HG02884 (cell line): Measurements from ENCODE around the gene PPM1E.
A peak's percentile ranks its signal among the peaks of the same experiment; 100 is the strongest.

Experiments used
- ATAC-seq: cut with Tn5 transposase; IDR thresholded peaks from one replicate; pipeline ENCODE4 v1.9.1; 2021; ENCODE audit warnings: mild to moderate bottlenecking, moderate library complexity; ENCODE audit not compliant: unreplicated experiment

The PPM1E gene

GRCh38 chr17:58993311-58993710 lies 237.7 kb downstream of the PPM1E start:
- ATAC-seq, result no peak

DNA sequence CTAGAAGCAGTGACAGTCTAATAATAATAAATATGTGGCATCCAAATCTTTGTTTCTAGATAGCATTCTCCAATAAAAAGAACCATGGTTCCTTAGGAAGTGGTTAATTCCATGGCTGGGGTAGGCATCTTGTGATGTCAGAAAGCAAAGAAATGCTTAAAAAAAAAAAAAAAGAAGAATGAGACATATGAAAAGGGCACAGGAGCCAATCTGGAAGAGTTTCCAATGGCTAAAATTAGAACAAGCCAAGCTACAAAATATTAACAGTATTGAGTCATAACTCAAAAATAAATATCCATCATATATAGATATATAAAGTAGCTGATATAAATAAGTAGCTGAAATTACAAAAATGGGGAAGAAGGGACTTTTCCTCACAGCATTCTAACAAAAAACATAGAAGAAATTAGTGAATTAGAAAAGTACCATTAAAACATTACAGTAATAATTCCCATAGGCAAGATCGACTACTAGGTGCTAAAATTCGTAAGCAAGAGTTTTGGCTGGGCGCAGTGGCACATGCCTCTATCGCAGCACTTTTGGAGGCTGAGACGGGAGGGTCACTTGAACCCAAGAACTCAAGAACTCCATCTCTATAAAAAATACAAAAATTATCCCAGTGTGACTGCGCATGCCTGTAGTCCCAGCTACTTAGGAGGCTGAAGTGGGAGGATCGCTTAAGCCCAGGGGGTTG lies 239.7 kb downstream of the PPM1E start:
- no peak for ATAC-seq

DNA sequence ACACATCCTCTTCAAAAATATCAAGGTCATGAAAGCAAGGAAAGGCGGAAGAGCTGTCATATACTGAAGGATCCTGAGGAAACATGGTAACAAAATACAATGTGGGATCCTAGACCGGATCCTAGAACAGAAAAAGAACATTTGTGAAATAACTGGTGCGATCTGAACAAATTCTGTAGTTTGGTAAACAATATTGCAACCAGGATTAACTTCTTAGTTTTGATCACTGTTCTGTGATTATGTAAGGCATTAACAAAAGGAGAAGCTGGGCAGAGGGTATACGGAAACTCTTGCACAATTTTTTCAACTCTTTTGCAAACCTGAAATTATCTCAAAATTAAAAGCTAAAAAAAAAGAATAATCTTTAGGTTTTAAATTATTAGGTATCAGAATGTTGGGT lies 241.3 kb downstream of the PPM1E start:
- no peak for ATAC-seq

- ATAC-seq, result no peak
These were observed 242.3 kb downstream of the PPM1E start for GRCh38 chr17:58997756-58998553.

DNA sequence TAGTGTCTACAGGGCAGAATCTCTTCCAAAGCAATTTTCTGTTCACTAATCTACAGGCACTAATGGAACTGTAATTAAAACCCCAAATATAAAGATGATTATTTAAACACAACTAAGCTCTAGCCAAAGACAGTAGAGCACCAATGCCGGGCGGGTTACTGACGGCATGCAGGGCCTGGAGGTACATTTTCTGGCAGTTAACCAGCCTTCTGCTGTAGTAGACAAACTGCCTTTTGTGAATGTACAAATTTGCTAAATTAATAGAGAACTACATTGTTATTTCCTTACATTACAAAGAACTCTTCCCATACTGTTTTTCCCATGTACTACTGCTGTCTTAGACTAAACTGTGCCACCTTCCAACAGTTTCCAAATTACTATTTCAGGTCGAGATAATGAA lies 243.2 kb downstream of the PPM1E start:
- no peak for ATAC-seq

GRCh38 chr17:58999500-58999899 lies 243.8 kb downstream of the PPM1E start:
- no peak for ATAC-seq

DNA sequence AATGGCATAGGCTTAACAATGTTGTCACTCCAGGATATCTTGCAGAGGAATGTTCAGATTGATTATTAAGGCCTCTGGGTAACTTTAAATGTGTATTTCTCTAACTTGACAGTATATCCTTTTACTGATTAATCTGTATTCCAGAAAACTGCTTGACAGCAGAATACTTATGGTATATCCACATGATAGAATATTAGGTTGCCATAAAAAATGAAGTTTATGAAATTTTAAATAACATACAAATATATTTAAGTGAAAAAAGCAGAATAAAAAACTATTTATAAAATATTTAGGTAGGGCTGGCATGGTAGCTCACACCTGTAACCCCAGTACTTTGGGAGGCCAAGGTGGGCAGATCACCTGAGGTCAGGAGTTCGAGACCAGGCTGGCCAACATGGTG lies 244.4 kb downstream of the PPM1E start:
- ATAC-seq, result no peak

- peak; percentile 87 for ATAC-seq
These were observed 245.6 kb downstream of the PPM1E start for GRCh38 chr17:59001158-59001814.

GRCh38 chr17:59002126-59002525 lies 246.5 kb downstream of the PPM1E start:
- no peak for ATAC-seq

DNA sequence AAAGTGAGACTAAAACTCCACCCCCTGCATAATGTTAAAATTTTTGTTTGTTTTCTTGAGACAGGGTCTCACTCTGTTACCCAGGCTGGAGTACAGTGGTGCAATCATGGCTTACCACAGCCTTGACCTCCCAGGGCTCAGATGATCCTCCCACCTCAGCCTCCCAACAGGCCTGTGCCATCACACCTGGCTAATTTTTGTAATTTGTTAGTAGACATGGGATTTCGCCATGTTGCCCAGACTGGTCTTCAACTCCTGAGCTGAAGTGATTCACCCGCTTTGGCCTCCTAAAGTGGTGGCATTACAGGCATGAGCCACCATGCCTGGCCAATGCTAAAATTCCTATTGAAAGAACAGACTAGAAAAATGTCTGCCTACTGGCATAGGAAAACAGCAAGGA lies 247.2 kb downstream of the PPM1E start:
- no peak for ATAC-seq

DNA sequence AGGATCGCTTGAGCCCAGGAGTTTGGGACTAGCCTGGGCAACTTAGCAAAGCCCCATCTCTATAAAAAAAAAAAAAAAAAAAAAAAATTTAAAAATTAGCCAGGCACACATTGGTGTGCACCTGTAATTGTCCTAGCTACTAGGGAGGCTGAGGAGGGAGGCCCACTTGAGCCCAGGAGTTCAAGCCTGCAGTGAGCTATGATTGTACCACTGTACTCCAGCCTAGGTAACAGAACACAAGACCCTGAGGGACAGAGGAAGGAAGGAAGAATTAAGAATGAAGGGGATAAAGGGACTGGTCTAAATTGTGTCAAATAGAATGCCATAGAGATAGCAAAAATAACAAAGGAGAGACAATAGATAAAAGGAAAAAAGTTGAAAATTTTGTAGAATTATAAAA lies 248.2 kb downstream of the PPM1E start:
- no peak for ATAC-seq

DNA sequence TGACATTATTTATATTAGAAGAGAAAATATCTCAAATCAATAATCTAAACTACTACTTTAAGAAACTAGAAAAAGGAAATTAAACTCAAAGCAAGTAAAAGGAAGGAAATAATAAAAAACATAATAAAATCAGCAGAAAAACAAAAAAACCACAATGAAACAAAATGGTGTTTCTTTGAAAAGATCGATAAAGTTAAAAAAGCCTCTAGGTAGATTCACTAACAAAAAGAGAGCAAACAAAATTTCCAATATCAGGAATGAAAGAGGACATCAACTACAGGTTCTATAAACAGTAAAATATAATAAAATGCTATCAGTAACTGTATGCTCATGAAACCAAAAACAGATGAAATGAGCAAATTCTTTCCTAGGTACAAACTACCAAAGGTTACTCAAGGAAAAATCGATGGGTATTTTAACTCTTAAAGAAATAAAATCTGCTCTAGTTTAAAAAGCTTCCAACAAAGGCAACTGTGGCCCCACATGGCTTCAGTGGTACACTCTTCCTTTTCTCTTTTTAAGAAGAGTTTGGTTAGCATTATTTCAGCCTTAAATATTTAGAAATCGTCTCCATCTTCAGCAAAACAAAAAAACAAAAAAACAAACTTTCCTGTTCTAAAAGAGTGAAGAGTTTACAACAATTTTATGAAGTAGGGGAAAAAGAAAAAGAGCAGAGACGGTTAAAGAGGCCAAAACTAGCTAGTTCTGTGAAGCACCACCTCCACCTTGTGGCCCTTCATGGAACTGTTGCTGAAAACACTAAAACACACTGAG lies 248.9 kb downstream of the PPM1E start:
- ATAC-seq, result no peak

- ATAC-seq, result no peak
These were observed 252.3 kb downstream of the PPM1E start for GRCh38 chr17:59007995-59008394.

DNA sequence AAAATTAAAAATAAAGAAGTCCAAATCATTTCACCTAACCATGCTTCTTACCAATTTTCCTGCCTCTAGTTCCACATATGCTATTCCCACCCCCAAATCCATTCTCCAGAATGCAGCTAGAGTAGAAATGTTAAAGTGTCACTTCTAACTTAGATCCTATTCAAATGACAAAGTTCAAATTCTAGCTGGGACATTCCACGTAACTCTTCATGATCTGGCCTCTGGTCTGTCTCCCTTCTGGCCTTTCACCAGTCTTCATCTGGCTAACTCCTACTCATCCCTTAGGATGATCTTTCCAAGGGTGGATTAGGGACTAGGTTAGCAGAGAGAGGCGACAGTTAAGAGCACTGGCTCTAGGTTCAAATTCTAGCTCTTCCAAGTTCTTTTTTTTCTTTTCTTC lies 253.1 kb downstream of the PPM1E start:
- ATAC-seq, result no peak

DNA sequence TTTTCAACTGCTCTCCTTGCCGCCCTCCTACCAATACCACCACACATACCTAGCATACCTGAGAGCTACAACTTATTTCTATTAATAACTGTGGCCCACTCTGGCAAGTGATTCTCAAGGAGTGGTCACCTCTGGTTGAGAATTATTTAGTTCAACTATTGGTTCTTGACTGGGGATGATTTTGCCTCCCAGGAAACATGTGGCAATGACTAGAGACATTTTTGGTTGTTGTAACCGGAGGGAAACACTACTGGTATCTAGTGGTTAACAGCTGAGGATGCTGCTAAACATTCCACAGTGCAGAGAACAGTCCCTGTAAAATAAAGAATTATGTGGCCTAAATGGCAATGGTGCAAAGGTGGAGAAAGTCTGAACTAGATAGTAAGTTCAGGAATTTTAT lies 254.4 kb downstream of the PPM1E start:
- ATAC-seq, result no peak

DNA sequence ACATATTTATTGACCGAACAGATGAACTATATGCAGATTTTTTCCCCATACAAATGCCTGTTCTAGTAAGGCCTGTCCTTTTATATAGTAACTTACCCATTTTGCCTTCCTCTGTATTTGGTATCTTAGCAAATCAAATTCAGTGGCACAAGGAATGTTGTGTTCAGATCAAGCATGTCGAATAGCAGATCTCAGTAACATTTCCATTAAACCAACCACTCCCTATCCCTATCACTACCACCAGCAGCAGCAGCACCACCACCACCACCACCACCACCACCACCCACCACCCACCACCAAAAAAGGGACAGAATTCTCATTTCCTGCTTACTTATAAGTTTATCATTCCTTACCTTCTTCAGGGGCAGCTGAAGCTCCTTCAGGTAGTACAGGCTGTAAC lies 256.3 kb downstream of the PPM1E start:
- ATAC-seq, result no peak

DNA sequence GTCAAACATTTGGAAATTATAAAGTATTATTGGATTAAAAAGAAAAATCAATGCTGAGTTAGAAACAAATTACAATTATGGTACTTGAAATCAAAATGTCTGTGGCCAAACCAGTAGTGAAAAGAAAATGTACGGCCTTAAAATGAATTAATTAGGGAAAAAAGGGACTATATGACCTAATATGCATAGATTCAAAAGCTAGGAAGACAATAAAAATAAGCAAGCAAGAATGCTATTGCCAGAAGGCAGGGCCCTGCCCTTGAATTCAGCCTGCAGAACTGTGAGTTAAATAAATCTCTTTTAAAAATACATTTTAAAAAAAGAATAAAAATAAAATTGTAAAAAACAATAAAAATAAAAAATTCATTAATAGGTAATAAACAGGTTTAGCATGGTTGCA lies 262.4 kb downstream of the PPM1E start:
- ATAC-seq, result no peak

GRCh38 chr17:59024916-59025315 lies 269.3 kb downstream of the PPM1E start:
- ATAC-seq, result no peak

DNA sequence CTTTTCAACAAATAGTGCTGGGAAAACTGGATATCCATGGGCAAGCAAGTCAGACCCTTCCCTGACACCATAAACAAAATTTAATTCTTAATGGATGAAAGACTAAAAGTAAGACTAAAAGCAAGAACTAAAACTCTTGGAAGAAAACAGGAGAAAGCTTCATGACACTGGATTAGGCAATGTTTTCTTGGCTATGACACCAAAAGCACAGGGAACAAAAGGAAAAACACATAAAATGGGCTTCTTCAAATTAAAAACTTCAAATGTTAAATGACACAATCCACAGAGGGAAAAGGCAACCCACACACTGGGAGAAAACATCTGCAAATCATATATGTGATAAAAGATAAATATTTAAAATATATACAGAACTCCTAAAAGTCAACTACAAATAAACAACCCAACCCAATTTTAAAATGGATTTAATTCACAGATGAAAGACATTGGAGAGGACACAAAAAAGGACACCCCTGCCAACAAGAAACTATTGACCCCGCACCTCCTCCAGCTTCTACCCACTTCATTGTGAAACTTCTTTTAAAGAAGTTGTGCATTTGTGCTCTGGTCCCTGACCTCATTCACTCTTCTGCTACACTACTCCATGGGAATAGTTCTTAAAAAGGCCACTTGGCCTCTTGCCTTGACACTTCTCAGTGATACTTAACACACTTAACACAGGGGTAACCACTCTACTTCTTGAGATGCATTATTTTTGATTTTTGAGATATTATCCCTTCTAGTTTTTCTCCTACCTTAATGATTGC lies 270.7 kb downstream of the PPM1E start:
- ATAC-seq, result no peak

- no peak for ATAC-seq
These were observed 272.1 kb downstream of the PPM1E start for GRCh38 chr17:59027750-59028149.

DNA sequence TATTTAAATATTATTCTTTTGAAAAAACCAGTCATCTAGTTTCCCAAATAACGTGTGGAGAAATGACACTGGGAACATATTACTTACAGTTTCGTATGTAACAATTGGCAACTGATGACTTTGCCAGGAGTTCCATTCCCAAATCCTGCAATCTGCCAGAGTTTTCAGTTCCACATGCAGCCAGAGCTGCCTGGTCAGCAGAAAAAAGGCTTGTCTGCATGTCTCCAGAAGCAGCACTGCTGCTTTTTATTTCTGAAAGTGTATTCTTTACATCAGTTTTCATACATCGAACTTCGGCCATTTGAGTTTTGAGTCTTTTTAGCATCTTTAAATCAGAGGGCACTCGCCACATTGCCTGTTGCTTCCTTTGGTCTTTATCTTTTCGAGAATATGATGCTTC lies 272.7 kb downstream of the PPM1E start:
- ATAC-seq, result no peak
